HepG2 (cell line): ENCODE measurements around the gene PLA2G7. TPM values are rescaled to one million over a fixed set of nuclear protein-coding genes. Genes with fewer than 3 reads are reported as not detected.

ENCODE experiments used
- ATAC-seq: fragments of 200-7000 bp; cut with Tn5 transposase; 3 replicates; pipeline ENCODE4 v1.9.1; 2020; ENCODE audit warnings: mild to moderate bottlenecking, moderate library complexity
- BruUV-seq: library from RNA; stranded (reverse); fragments of 400-500 nt; replicated peaks from 2 replicates; lab custom pipeline; 2021; lab: Mats Ljungman, UMichigan
- CTCF ChIA-PET: fragments of 300-600 bp; formaldehyde crosslinking; extraction: SDS; loops from one replicate; lab custom pipeline; 2021; ENCODE audit warnings: low total read pairs, inconsistent platforms, low intra/inter-chr PET ratio; lab: Yijun Ruan, JAX
- POLR2A ChIA-PET: fragments of 350-600 bp; sonication (Branson Sonifier 250); formaldehyde crosslinking; loops from one replicate; lab custom pipeline; 2020; ENCODE audit warnings: antibody characterized with exemption, inconsistent platforms; lab: Yijun Ruan, JAX
- DNase-seq: peaks from one replicate; pipeline ENCODE4 v3.0.0-alpha.2; 2015; ENCODE audit warnings: low spot score
- FAIRE-seq: peaks from 3 replicates; lab custom pipeline; 2011; peaks lifted over from hg19 to GRCh38; lab: Jason Lieb, UNC
- H2AFZ ChIP-seq: one replicate; pipeline ENCODE4 v1.6.1; 2011; ENCODE audit warnings: low read length, inconsistent platforms
- H3K27ac ChIP-seq: fragments of 300-600 bp; 3 replicates; pipeline ENCODE4 v1.8.0; 2011; ENCODE audit warnings: mixed run types, mild to moderate bottlenecking, mixed read lengths, low read length, inconsistent platforms; ENCODE audit not compliant: insufficient read depth; ENCODE audit errors: extremely low read length
- H3K27me3 ChIP-seq, 2 experiments: fragments of 200-600 bp in 1 of 2; 2 replicates in 1 of 2; 3 replicates in 1 of 2; pipeline versions ENCODE4 v1.6.0 to v1.8.0; 2011; ENCODE audit warnings: low read length in 2 of 2, mild to moderate bottlenecking in 2 of 2, moderate library complexity in 2 of 2, inconsistent platforms in 1 of 2; ENCODE audit not compliant: insufficient read depth in 2 of 2, control insufficient read depth in 1 of 2
- H3K36me3 ChIP-seq, 2 experiments: fragments of 200-600 bp in 1 of 2; replicated peaks in 1 of 2; 2 replicates in 1 of 2; 3 replicates in 1 of 2; pipeline versions ENCODE4 v1.5.1 to v1.8.0; 2011; ENCODE audit warnings: low read length in 2 of 2, inconsistent platforms in 1 of 2; ENCODE audit not compliant: insufficient read depth in 2 of 2, control insufficient read depth in 1 of 2
- H3K4me1 ChIP-seq: 2 replicates; pipeline ENCODE4 v1.5.1; 2012; ENCODE audit warnings: low read length, inconsistent platforms; ENCODE audit not compliant: insufficient read depth
- H3K4me2 ChIP-seq: 2 replicates; pipeline ENCODE4 v1.6.0; 2011; ENCODE audit warnings: low read depth, low read length, inconsistent platforms
- H3K4me3 ChIP-seq, 3 experiments: fragments of 200-600 bp in 1 of 3; sonication (generic), shearing (Covaris generic) in 1 of 3; replicated peaks in 1 of 3; 2 replicates each; pipeline ENCODE4 v1.5.1; 2011 to 2016; ENCODE audit warnings: low read length in 3 of 3, inconsistent platforms in 2 of 3, low read depth in 2 of 3, mild to moderate bottlenecking in 2 of 3, control low read depth in 1 of 3, mixed read lengths in 1 of 3; ENCODE audit not compliant: insufficient read depth in 1 of 3
- H3K79me2 ChIP-seq: one replicate; pipeline ENCODE4 v1.6.1; 2011; ENCODE audit warnings: low read length, inconsistent platforms; ENCODE audit not compliant: insufficient read depth
- H3K9ac ChIP-seq: 2 replicates; pipeline ENCODE4 v1.6.0; 2011; ENCODE audit warnings: mild to moderate bottlenecking, low read depth, low read length, inconsistent platforms; ENCODE audit not compliant: insufficient read depth
- H3K9me3 ChIP-seq: 2 replicates; pipeline ENCODE4 v1.5.1; 2012; ENCODE audit warnings: mild to moderate bottlenecking, low read length
- H4K20me1 ChIP-seq: 2 replicates; pipeline ENCODE4 v1.6.0; 2011; ENCODE audit warnings: inconsistent platforms, mild to moderate bottlenecking, low read length, moderate library complexity; ENCODE audit not compliant: insufficient read depth
- ATF7 ChIP-seq, 2 experiments: fragments of 450-650 bp in 1 of 2; sonication (generic) in 1 of 2; formaldehyde crosslinking in 1 of 2; IDR thresholded peaks; 2 replicates each; pipeline versions ENCODE4 v1.4.0 to v1.6.1; 2016 to 2020; ENCODE audit warnings: antibody characterized with exemption in 1 of 2, mild to moderate bottlenecking in 1 of 2, missing genetic modification reagents in 1 of 2
- IKZF5 ChIP-seq: IDR thresholded peaks from 2 replicates; pipeline ENCODE4 v1.6.1; 2018; ENCODE audit warnings: missing genetic modification reagents, mild to moderate bottlenecking, missing compliant biosample characterization
- KAT7 ChIP-seq: IDR thresholded peaks from 2 replicates; pipeline ENCODE4 v1.6.1; 2018; ENCODE audit warnings: borderline replicate concordance, missing compliant biosample characterization
- NRL ChIP-seq: sonication (generic); formaldehyde crosslinking; IDR thresholded peaks from 2 replicates; pipeline ENCODE4 v1.5.0; 2020; ENCODE audit warnings: missing genetic modification reagents, mild to moderate bottlenecking, moderate library complexity, borderline replicate concordance
- PLSCR1 ChIP-seq: sonication (generic); formaldehyde crosslinking; IDR thresholded peaks from 2 replicates; pipeline ENCODE4 v1.5.0; 2020; ENCODE audit warnings: missing genetic modification reagents, mild to moderate bottlenecking, borderline replicate concordance
- PTBP1 ChIP-seq: fragments of 200-400 bp; formaldehyde crosslinking; IDR thresholded peaks from 2 replicates; pipeline ENCODE4 v1.6.1; 2018; ENCODE audit warnings: low read length, low read depth; ENCODE audit not compliant: poor library complexity, severe bottlenecking
- SAP130 ChIP-seq: IDR thresholded peaks from 2 replicates; pipeline ENCODE4 v1.6.1; 2016; ENCODE audit warnings: low read depth
- ZFAT ChIP-seq: sonication (generic); formaldehyde crosslinking; conservative IDR thresholded peaks from 2 replicates; pipeline ENCODE4 v1.8.1; 2023; ENCODE audit warnings: missing genetic modification reagents, inconsistent platforms
- ZNF20 ChIP-seq: sonication (generic); formaldehyde crosslinking; IDR thresholded peaks from 2 replicates; pipeline ENCODE4 v1.4.0; 2020; ENCODE audit warnings: mild to moderate bottlenecking, moderate library complexity, missing genetic modification reagents
- ZNF367 ChIP-seq: sonication (generic); formaldehyde crosslinking; IDR thresholded peaks from 2 replicates; pipeline ENCODE4 v1.4.0; 2020; ENCODE audit warnings: missing genetic modification reagents, borderline replicate concordance
- ZNF737 ChIP-seq: sonication (generic); formaldehyde crosslinking; IDR thresholded peaks from 2 replicates; pipeline ENCODE4 v1.5.0; 2020; ENCODE audit warnings: missing genetic modification reagents, mild to moderate bottlenecking, borderline replicate concordance
- WGBS: methylation state at CpG from one replicate; pipeline ENCODE4 v1.1.6; 2017; ENCODE audit warnings: low lambda C conversion rate; 5-methylcytosine and 5-hydroxymethylcytosine counted together
- in situ Hi-C: cut with HindIII; loops from 2 replicates; pipeline ENCODE4 v1.10.0; 2017; ENCODE audit warnings: low pct_unique_long_range_greater_than_20kb; ENCODE audit not compliant: extremely low pct_ligation_motif_present
- intact Hi-C: fragments of 100-400 bp; cut with micrococcal nuclease; formaldehyde crosslinking; loops from one replicate; pipeline ENCODE4 v1.10.0; 2022; ENCODE audit not compliant: unreplicated experiment
- polyA plus RNA-seq, 8 experiments: library from polyadenylated mRNA; depleted of rRNA in 3 of 8; stranded (reverse) in 7 of 8; unstranded in 1 of 8; fragments of >200 nt; fragmentation: Illumina TruSeq in 4 of 8; extraction: Trizol in 4 of 8; gene quantifications; 2 replicates each; pipeline versions ENCODE4 v1.2.1 to v1.2.3, GENCODE V29; 2011 to 2016; ENCODE audit warnings: low read depth in 4 of 8, missing spikeins in 1 of 8, mixed read lengths in 1 of 8; ENCODE audit not compliant: insufficient read depth in 1 of 8
- total RNA-seq, 5 experiments: library from RNA; depleted of rRNA; stranded (reverse); fragments of >200 nt; fragmentation: Illumina TruSeq; extraction: Trizol; gene quantifications; 2 replicates each; pipeline ENCODE4 v1.2.3, GENCODE V29; 2016; ENCODE audit warnings: low read depth in 1 of 5
- TF ChIP-seq, protein P1 (sequence below): sonication (generic); formaldehyde crosslinking; IDR thresholded peaks from 2 replicates; pipeline ENCODE4 v1.5.1; 2020; ENCODE audit warnings: mild to moderate bottlenecking, missing genetic modification reagents, moderate library complexity

The PLA2G7 gene
- total and polyA plus RNA-seq, 2 of the 13 experiments (the other 11 are each of a cell fraction or from before 2014, with no cell fraction given): not detected

- no peak for ATAC-seq
- intact Hi-C loops: no loop called here
- Histone ChIP-seq H3K79me2 (no peaks in the 10 kb centered on the region), H3K9ac (no peak overlapping the region), H3K36me3 (no peaks in the 10 kb centered on the region), H2AFZ (no peak overlapping the region), H3K27ac (no peak overlapping the region), H3K4me3 (no peak overlapping the region), H3K27me3 (peaks cover 4 to 26% of the 10 kb centered on the region in 2 experiments; a peak in 4 of 5 replicates), H3K4me2 (no peak overlapping the region), H4K20me1 (no peaks in the 10 kb centered on the region), H3K9me3 (no peaks in the 10 kb centered on the region), H3K4me1 (peaks cover 18% of the 10 kb centered on the region)
- in situ Hi-C loops: no loop called here
- BruUV-seq: no TSS peak
- no peak for DNase-seq
- no peak for TF ChIP-seq SAP130
- TF ChIP-seq ZNF367 (CRISPR knock-in tag): no peak
- TF ChIP-seq NRL (CRISPR knock-in tag): no peak
- no peak for TF ChIP-seq PTBP1
- no peak for TF ChIP-seq ZNF20 (CRISPR knock-in tag)
- TF ChIP-seq ZNF737 (CRISPR knock-in tag): no peak
- ChIA-PET CTCF (no interaction called here), POLR2A (no interaction called here)
- FAIRE-seq: no peak
- 16% methylated on average over 4 of the region's 4 CpGs for WGBS
Observed at GRCh38 chr6:46730921-46731461, 4.2 kb downstream of the PLA2G7 start.

DNA sequence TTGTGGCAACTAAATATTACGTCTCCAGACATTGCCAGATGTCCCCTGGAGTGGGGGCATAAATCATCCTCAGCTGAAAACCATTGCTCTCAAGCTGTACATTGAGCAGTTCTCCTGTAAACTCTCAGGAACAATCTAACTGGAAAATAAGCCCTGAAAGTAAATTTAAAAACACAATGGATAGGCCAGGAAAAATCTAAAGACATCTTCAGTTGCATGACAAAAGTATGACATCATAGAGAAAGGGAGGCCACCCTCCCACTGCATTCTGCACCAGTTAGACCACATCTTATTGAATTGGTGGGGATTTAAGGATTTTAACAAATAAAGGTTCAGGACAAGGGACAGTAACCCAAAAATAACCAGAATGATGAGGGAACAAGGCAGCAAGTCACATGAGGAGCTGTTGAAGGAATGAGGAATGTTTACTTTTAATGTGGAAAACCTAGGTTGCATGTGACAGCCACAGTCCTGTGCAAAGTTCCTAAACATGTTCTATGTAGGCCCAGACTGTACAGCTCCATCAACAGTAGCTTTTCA is 5.3 kb downstream of the PLA2G7 start:
- Histone ChIP-seq H3K9me3 (no peaks in the 10 kb centered on the region), H3K4me1 (peaks cover 9% of the 10 kb centered on the region), H3K79me2 (no peaks in the 10 kb centered on the region), H3K4me2 (no peak overlapping the region), H4K20me1 (no peaks in the 10 kb centered on the region), H3K27ac (no peak overlapping the region), H3K36me3 (no peaks in the 10 kb centered on the region), H3K27me3 (peaks cover 0 to 15% of the 10 kb centered on the region in 2 experiments; a peak in 3 of 5 replicates), H3K4me3 (no peak overlapping the region), H2AFZ (no peak overlapping the region), H3K9ac (no peak overlapping the region)
- POLR2A ChIA-PET: no interaction called here
- intact Hi-C loops (no loop called here), in situ Hi-C loops (no loop called here)
- FAIRE-seq (no peak), ATAC-seq (no peak), DNase-seq (no peak)
- no TSS peak for BruUV-seq
- CTCF ChIA-PET: no interaction called here
- 11% methylated on average over 1 of the region's 1 CpG for WGBS
- no peak for TF ChIP-seq KAT7 (CRISPR knock-in tag)
- TF ChIP-seq ZFAT (CRISPR knock-in tag): no peak
- TF ChIP-seq, protein P1, sequence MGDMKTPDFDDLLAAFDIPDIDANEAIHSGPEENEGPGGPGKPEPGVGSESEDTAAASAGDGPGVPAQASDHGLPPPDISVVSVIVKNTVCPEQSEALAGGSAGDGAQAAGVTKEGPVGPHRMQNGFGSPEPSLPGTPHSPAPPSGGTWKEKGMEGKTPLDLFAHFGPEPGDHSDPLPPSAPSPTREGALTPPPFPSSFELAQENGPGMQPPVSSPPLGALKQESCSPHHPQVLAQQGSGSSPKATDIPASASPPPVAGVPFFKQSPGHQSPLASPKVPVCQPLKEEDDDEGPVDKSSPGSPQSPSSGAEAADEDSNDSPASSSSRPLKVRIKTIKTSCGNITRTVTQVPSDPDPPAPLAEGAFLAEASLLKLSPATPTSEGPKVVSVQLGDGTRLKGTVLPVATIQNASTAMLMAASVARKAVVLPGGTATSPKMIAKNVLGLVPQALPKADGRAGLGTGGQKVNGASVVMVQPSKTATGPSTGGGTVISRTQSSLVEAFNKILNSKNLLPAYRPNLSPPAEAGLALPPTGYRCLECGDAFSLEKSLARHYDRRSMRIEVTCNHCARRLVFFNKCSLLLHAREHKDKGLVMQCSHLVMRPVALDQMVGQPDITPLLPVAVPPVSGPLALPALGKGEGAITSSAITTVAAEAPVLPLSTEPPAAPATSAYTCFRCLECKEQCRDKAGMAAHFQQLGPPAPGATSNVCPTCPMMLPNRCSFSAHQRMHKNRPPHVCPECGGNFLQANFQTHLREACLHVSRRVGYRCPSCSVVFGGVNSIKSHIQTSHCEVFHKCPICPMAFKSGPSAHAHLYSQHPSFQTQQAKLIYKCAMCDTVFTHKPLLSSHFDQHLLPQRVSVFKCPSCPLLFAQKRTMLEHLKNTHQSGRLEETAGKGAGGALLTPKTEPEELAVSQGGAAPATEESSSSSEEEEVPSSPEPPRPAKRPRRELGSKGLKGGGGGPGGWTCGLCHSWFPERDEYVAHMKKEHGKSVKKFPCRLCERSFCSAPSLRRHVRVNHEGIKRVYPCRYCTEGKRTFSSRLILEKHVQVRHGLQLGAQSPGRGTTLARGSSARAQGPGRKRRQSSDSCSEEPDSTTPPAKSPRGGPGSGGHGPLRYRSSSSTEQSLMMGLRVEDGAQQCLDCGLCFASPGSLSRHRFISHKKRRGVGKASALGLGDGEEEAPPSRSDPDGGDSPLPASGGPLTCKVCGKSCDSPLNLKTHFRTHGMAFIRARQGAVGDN (CRISPR knock-in tag): no peak
- TF ChIP-seq PLSCR1 (CRISPR knock-in tag): no peak
- no peak for TF ChIP-seq IKZF5 (CRISPR knock-in tag)
- peak; percentile 94 for TF ChIP-seq ATF7 (IDR thresholded peaks at IDR 0.05)
- no peak for TF ChIP-seq ATF7 (CRISPR knock-in tag; IDR thresholded peaks at IDR 0.05)
